Activated T-cell treated with anti-CD3 and anti-CD28 coated beads for 48 hours (primary cell): ENCODE measurements around the gene BAHCC1.

Experiments
- DNase-seq: peaks from one replicate; pipeline ENCODE4 v3.0.0-alpha.2; 2020; ENCODE audit warnings: low read depth

Gene BAHCC1

DNA sequence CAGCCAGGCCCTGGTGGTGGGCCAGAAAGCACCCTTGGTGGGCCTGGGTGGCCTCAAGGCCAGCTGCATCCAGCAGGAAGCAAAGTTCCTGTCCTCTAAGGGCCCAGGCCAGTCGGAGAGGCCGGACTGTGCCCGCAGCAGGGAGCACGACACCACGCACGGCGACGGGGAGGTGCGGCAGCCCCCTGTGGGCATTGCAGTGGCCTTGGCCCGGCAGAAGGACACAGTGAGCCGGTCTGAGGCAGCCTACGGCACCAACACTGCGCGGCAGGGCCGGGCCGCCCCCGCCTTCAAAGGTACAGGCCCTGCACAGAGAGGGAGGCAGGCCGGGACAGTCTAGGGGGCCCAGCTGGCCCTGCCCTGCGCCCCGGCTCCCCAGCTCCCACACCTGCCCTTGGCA is 48.0 kb downstream of the BAHCC1 start:
- no peak for DNase-seq

DNA sequence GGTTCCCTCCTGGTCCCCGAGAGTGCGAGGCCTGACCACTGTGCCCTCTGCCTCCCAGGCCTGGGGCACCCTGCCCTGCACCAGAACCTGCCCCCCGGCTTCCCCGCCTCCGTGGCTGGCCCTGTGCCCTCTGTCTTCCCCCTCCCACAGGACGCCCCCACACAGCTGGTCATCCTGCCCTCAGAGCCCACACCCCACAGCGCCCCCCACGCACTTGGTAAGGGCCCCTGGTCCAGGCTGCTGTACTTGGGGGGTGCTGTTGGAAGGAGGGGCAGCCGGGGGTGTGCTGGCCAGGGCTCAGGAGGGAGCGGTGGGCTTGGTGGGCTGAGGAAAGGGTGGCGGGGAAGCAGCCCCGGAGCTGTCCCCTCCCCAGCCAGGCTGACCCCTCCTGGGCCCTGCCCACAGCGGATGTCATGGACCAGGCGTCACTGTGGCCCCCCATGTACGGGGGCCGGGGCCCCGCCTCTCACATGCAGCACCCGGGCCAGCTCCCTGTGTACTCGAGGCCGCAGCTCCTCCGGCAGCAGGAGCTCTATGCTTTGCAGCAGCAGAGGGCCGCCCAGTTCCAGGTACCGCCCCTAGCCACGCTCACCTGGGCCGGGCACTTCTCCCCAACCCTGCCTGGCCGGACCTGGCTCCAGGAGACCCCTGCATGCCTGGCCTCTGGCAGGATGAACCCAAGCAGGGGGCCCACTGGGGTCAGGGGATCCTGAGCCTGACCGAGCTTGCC is 49.5 kb downstream of the BAHCC1 start:
- DNase-seq: no peak

DNA sequence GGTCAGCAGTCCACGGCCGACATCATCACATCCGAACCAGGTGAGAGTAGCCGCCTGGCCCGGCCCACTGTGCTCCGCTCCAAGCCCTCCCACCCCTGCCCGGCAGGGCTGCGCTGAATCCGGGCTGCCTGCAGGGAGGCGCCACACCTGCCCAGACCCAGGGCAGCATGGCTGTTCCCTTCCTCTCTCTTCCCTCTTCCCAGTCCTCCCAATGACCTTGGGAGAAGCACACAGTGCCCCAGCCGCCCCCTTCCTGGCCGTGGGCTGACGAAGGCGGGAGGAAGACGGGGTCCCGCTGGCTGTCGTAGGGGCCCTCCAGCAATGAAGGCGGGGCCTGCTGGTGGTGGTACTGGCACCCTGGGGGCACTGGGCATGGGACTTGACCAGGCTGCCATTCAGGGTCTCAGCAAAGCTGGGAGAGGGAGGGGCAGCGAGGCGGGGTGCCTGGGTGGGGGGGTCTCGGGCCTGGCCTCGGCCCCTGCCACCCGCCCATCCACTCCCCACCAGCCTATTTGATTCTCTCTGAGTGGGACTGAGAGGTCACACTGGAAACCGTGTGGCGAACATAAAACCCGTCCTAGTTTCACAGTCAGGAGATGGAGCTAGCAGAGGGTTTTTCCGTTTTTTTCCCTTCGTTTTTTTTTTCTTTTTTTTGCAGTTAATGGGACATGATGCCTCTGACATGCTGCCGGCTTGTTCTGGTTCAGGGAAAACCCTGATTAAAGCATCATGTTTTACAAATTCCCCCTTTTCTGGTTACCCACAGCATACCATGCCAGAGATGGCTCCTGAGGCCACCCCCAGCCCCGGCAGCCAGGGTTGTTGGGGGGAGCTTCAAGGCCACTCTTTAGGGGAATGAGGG is 50.6 kb downstream of the BAHCC1 start:
- no peak for DNase-seq

DNA sequence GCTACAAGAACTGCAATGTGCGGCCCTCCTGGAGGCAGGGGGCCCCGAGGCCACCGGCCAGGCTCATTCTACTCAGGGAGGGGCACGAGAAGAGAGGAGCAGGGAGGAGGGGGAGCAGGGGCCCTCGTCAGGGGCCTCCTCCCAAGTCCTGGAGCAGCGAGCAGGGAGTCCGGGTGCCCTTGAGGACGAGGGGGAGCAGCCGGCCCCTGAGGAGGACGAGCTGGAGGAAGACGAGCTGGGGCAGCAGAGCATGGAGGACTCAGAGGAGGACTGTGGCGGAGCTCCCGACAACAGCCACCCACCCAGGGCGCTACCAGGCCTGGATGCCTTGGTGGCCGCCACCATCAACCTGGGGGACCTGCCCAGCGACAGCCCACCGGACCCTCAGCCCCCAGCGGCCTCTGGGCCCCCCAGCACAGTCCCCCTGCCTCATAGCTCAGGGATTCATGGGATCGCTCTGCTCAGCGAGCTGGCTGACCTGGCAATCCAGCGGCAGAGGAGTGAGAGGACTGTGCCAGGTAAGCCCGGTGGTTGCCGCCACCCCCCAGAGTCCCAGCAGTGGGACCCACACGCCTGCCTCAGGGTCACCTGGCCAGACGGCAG is 52.2 kb downstream of the BAHCC1 start:
- no peak for DNase-seq

DNA sequence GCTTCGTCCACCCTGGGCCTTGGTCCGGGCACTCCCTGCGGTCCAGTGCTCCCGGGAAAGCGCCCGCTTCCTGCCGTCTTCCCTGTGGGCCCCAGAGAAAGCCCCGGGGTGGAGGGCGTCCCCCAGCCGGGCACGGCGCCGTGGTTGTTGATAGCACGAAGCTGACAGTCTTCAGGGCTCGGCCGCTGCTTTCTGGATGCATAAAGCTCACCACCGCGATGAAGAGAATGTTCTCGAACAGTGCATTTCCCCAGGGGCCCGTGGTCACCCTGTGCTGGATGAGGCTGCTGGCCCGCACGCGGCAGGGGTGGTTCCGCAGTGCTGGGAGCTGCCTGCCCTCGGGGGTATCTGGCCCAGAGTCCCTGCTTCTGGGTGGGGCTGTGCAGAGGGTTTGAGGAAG is 53.2 kb downstream of the BAHCC1 start:
- DNase-seq: no peak

DNA sequence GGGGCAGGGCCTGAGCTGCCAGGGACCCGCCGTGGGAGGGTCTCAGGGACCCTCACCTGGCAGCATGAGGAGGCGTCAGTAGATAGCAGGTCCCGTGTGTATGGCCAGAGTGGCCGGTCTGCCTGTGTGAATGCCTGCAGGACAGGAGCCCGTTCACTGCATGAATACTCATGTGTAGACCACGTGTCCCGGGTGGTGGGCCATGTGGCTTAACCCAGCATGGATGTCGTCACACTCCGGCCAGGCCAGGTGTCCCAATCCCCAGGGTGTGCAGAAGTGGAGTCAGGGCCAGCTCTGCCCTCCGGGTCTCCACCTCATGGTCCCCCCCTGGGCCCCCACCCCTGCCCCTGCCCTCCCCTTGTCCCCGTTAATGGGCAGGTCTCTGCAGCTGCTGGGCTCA is 53.7 kb downstream of the BAHCC1 start:
- no peak for DNase-seq

DNA sequence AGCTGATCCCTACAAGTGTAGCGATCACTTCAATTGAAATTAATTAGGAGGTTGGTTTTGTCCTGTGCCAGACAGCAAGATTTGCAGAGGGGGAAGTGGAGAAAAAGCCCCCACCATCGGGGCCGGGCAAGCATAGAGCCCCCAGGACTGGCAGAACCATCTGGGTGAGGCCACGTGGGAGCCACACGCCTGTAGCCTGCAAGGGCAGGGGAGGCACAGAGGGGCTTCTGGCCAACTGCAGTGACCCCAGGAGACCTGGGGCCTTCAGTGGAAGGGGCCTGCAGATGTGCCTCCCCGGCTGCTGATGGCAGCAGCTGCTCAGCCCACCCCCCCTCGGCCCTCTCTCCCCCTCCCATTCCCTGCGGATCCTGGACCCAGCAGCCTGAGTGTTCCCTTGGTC is 54.1 kb downstream of the BAHCC1 start:
- DNase-seq: no peak

DNA sequence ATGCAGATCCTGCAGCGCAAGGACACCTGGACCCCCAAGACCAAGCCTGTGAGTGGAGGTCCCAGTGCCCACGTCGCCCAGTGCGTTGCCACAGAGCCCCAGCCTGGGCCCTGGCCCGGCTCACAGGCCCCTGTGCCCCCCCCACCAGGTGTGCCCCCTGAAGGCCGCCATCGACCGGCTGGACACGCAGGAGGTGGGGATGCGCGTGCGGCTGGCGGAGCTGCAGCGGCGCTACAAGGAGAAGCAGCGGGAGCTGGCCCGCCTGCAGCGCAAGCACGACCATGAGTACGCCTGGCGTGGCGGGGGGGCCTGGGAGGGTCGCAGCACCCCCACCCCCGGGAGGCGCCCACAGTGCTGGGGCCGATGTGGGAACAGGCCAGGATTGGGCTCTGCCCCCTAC is 56.6 kb downstream of the BAHCC1 start:
- DNase-seq: no peak

DNA sequence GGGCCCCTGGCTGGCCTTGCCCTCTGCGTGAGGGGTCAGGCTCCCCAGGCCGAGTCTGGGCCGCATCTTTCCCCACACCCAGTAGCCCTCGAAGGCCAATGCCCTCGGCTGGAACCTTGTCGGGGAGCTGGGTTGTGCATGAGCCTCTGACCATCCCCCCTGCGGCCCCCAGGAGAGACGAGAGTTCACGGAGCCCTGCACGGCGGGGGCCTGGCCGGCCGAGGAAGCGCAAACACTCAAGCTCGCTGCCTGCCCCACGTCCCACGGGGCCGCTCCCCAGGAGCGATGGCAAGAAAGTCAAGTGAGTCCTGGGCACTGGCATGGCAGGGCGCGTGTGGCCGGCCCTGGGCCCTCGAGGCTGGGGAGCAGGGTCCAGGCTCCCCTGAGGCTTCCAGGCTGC is 57.3 kb downstream of the BAHCC1 start:
- DNase-seq: no peak

DNA sequence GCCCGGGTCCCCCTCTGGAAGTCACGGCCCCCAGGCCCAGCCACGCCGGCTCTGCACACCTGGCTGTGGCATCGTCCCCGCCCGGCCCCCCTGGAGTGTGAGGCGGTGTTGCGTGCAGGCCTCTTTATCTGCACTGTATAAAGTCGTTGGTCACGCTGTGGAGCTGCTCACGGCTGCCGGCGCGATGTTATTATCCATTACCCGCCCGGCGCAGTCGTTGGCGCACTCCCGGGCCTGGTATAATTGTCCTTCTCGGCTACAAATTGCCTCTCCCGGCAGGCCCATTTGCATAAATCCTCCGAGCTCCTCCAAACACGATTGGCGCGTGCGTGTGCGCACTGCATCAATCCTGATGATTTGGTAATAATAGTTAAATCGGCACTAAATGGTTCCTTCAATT is 57.8 kb downstream of the BAHCC1 start:
- DNase-seq: no peak

DNA sequence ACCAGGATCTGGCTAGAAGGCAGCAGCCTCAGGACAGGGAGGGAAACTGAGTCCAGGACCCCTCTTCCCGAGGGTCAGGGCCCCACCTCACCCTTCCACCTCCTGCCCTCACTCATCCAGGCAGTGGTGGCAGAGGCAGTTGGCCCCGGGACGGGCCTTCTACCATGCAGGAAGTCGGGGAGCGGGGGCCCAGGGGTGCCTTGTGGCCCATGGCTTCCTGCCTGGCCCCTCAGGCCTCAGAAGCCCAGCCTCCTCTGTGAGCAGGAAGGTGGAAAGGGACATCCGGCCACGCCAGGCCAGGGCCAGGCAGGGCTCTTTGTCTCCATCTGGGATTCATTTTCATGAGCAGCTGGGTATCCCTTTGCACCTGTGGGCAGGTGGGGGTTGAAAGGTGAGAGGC is 58.5 kb downstream of the BAHCC1 start:
- DNase-seq: no peak

DNA sequence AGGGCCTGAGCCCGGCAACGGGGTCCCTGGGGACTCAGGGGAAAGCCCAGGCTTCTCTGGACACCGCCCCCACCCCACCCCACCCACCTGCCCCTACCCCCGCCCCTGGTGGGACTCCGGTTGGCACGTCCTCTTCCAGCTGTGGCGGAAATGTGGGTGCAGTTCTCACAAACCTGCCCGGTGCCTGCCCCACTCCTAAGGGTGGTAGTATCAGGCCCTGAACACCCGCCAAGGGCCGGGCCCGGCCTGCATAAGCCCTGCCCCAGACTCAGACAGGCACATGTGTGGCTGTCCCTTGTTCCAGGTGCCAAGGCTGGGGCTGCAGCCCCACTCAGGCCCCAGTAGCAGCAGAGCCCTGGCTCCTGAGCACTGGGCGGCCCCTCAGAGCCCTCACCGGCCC is 59.2 kb downstream of the BAHCC1 start:
- DNase-seq: no peak

DNA sequence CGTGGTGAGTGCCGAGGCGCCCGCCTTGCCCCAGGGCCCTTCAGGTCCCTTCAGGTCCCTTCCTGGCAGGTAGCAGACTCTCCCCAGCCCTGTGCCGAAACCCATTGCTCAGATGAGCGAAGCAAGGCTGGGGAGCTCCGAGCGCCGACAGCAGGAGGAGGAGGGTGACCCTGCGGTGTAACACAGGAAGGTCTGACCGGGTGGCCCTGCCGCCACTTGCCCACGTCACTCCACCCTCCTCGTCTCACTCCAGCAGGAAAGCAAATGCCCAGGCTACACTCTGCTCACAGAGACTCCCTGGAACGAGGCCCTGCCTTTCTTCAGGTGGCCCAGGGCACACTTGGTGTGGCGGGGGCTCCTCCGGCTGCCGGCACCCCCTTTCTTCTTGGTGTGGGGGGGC is 60.1 kb downstream of the BAHCC1 start:
- DNase-seq: no peak

DNA sequence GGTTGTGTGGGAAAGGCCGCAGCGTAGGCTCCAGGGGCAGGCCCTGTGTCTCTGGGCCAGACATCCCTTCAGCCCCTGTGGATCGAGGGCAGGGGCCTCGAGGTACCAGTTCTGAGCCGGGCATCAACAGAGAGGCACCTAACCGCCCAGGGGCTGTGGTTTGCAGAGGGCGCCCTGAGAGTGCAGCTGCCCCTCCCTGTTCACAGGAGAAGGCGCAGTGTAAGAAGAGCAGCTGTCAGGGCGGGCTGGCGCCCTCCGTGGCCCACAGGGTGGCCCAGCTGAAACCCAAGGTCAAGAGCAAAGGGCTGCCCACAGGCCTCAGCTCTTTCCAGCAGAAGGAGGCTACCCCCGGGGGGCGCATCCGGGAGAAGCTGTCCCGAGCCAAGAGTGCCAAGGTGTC is 60.8 kb downstream of the BAHCC1 start:
- DNase-seq: no peak

DNA sequence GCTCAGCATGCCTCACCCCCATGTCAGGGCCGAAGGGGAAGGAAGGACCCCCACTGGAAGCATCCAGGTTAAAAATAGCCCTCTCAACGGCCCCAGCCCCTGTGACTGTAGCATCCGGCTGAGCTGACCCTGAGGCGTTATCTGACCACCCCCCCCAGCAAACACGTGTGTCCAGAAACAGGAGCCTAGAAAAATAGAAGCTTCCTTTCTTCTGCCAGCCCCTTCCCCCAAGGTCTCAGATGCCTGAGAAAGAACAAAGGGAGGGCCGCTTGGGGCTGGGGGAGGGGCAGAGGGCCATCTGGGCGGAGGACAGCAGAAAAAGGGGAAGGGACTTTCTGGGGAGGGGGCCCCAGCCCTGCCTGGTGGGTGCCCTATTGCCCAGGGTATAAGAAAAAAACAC is 61.5 kb downstream of the BAHCC1 start:
- DNase-seq: no peak

DNA sequence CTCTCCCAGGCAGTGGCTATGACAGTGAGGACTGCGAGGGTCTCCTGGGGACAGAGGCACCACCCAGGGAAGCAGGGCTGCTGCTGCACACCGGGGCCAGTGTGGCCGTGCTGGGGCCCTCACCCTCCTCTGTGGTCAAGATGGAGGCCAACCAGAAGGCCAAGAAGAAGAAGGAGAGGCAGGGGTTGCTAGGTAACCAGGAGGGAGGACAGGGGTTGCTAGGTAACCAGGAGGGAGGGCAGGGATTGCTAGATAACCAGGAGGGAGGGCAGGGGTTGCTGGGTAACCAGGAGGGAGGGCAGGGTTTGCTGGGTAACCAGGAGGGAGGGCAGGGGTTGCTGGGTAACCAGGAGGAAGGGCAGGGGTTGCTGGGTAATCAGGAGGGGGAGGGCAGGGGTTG is 62.1 kb downstream of the BAHCC1 start:
- DNase-seq: no peak

DNA sequence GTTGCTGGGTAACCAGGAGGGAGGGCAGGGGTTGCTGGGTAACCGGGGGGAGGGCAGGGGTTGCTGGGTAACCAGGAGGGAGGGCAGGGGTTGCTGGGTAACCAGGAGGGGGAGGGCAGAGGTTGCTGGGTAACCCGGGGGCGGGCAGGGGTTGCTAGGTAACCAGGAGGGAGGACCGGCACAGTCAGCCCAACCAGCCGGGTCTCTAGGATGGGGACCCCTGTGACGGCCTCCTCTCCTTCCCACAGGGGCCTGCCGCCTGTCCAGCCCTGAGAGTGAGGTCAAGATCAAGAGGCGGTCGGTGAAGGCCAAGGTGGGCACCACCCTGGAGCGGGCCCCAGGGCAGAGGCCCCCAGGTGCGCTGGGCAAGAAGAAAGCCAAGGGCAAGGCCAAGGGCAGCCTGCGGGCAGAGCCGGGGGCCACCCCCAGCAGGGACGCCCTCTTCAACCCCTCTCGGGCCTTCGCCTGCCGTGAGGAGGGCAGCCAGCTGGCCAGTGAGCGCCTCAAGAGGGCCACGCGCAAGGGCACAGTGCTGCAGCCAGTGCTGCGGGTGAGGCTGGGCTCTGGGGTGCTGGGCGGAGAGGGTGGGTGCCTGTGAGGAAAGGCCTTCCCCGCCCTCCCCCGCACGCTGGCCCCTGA is 62.8 kb downstream of the BAHCC1 start:
- no peak for DNase-seq

DNA sequence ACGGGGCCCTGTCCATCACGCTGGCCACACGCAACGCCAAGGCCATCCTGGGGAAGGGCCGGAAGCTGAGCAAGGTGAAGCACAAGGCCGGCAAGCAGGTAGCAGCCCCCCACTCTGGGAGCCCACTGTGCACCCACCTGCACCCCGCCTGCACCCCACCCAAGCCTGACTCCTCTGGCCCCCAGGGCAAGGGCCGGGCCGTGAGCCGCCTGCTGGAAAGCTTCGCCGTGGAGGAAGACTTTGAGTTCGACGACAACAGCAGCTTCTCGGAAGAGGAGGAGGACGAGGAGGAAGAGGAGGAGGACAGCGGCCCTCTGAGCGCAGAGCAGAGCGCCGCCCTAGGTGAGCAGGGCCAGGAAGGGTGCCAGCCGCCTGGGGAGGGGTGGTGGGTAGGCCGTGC is 63.4 kb downstream of the BAHCC1 start:
- no peak for DNase-seq

DNA sequence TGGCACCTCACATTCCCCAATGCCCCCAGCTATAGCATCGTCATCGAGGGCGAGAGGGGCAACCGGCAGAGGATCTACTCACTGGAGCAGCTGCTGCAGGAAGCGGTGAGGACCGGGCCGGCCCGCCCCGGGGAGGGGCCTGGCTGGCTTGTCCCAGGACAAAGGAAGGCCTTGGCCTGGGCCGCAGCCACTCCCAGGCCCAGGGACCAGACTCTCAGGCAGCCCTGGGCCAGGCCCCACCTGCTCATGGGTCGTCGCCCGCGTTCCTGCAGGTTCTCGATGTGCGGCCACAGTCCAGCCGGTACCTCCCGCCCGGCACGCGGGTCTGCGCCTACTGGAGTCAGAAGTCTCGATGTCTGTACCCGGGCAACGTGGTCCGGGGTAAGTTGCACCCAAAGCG is 64.0 kb downstream of the BAHCC1 start:
- no peak for DNase-seq

DNA sequence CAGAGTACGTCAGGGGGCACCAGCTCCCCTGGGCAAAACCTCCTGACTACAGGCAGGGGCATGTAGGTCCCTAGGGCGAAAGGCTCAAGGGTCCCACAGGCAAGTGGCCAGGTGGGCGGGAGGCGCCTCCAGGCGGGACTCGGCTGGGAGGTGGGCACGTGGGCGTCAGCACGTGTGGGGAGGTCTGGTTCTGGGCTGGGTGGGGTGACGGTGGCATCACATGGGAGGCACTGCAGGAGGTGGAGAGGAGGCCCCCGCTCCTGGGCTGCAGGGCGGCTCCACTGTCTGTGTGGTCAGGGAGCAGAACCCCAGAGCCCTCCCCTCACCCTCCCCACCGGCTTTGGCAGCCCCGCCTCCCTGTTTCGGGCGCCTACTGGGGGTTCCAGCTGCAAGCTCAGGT is 64.6 kb downstream of the BAHCC1 start:
- no peak for DNase-seq

DNA sequence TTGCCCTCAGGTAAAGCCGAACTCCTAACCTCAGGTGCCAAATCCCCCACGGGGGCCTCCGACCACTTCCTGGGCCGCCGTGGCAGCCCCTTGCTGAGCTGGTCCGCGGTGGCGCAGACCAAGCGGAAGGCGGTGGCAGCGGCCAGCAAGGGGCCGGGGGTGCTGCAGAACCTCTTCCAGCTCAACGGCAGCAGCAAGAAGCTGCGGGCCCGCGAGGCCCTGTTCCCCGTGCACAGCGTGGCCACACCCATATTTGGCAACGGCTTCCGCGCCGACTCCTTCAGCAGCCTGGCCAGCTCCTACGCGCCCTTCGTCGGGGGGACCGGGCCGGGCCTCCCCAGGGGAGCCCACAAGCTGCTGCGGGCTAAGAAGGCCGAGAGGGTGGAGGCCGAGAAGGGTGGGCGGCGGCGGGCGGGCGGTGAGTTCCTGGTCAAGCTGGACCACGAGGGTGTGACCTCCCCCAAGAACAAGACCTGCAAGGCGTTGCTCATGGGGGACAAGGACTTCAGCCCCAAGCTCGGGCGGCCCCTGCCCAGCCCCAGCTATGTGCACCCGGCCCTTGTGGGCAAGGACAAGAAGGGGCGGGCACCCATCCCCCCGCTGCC is 65.7 kb downstream of the BAHCC1 start:
- no peak for DNase-seq
